ENCODE results near the gene NFU1.
"Not testable (repeated sequence)": the region's sequence is repeated elsewhere in the genome, so short reads cannot be mapped to it uniquely, and the experiment has no call there.

The NFU1 gene

DNA sequence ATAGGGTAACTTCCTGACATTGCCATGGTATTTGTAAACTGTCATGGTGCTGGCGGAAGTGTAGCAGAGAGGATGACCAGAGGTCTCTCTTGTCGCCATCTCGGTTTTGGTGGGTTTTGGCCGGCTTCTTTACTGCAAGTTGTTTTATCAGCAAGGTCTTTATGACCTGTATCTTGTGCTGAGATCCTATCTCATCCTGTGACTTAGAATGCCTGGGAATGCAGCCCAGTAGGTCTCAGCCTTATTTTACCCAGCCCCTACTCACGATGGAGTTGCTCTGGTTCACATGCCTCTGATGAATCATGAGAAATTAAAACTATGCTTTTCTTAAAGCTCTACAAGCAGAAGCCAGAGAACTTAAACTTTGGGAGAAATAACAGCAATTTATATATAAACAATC lies 12.7 kb upstream of the NFU1 start:
- H3K9me3 ChIP-seq (ENCODE audit: low read length): no peaks in the 10 kb centered on the region
- no peaks in the 10 kb centered on the region for H3K4me1 ChIP-seq (ENCODE audit: insufficient read depth, low read length)
- H3K4me3 ChIP-seq (ENCODE audit: low read depth in 1 of 2, low read length in 2 of 2): no peak overlapping the region
- no peak overlapping the region for H3K9ac ChIP-seq (ENCODE audit: low read length)
- H3K36me3 ChIP-seq (ENCODE audit: insufficient read depth, low read length): no peaks in the 10 kb centered on the region
- no peaks in the 10 kb centered on the region for H3K27me3 ChIP-seq (ENCODE audit: control insufficient read depth in 1 of 2, insufficient read depth in 2 of 2, low read length in 2 of 2)
- H3K27ac ChIP-seq (ENCODE audit: low read depth, low read length): no peak overlapping the region

- not testable (repeated sequence) for H3K36me3 ChIP-seq (ENCODE audit: insufficient read depth, low read length); H3K9me3 ChIP-seq (ENCODE audit: low read length); H3K9ac ChIP-seq (ENCODE audit: low read length); H3K4me1 ChIP-seq (ENCODE audit: insufficient read depth, low read length); H3K27ac ChIP-seq (ENCODE audit: low read depth, low read length); H3K27me3 ChIP-seq (ENCODE audit: control insufficient read depth in 1 of 2, insufficient read depth in 2 of 2, low read length in 2 of 2); H3K4me3 ChIP-seq (ENCODE audit: low read depth in 1 of 2, low read length in 2 of 2)
Observed at GRCh38 chr2:69443673-69444072, 6.4 kb upstream of the NFU1 start.

- H3K4me1 ChIP-seq (ENCODE audit: insufficient read depth, low read length): peaks cover 22% of the 10 kb centered on the region
- H3K36me3 ChIP-seq (ENCODE audit: insufficient read depth, low read length); H3K9me3 ChIP-seq (ENCODE audit: low read length); H3K4me3 ChIP-seq (ENCODE audit: low read depth in 1 of 2, low read length in 2 of 2); H3K9ac ChIP-seq (ENCODE audit: low read length); H3K27ac ChIP-seq (ENCODE audit: low read depth, low read length); H3K27me3 ChIP-seq (ENCODE audit: control insufficient read depth in 1 of 2, insufficient read depth in 2 of 2, low read length in 2 of 2): not testable (repeated sequence)
Observed at GRCh38 chr2:69439499-69439898, 2.3 kb upstream of the NFU1 start.

DNA sequence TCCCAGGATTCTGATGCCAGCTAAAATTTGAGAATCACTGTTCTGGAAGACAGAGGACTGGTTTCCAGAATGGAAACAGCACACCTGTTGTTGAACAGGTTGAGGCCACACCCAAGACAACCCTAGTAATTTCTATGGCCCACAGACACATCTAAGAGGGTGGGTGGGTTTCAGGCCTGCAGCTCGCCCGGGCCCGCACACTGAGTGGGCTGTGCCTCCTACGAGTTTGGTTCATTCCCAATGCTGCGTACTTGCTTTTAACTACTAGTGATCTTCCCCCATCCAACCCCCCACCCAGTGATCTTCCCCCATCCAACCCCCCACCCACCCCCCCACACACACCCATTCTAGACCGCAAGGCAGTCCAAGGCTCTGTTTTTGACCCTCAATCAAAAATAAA lies 1.3 kb upstream of the NFU1 start:
- H3K9ac ChIP-seq (ENCODE audit: low read length): no peak overlapping the region
- H3K27me3 ChIP-seq (ENCODE audit: control insufficient read depth in 1 of 2, insufficient read depth in 2 of 2, low read length in 2 of 2): no peaks in the 10 kb centered on the region
- H3K27ac ChIP-seq (ENCODE audit: low read depth, low read length): peak overlapping the region; percentile 93
- H3K4me3 ChIP-seq (ENCODE audit: low read depth in 1 of 2, low read length in 2 of 2): peak overlapping the region; percentile 22 to 86
- H3K4me1 ChIP-seq (ENCODE audit: insufficient read depth, low read length): peaks cover 22% of the 10 kb centered on the region
- H3K9me3 ChIP-seq (ENCODE audit: low read length): no peaks in the 10 kb centered on the region
- H3K36me3 ChIP-seq (ENCODE audit: insufficient read depth, low read length): no peaks in the 10 kb centered on the region

GRCh38 chr2:69437751-69438154 lies 518 bp upstream of the NFU1 start:
- H3K9ac ChIP-seq (ENCODE audit: low read length): peak overlapping the region; percentile 69
- peak overlapping the region; percentile 93 for H3K27ac ChIP-seq (ENCODE audit: low read depth, low read length)
- no peaks in the 10 kb centered on the region for H3K36me3 ChIP-seq (ENCODE audit: insufficient read depth, low read length)
- no peaks in the 10 kb centered on the region for H3K9me3 ChIP-seq (ENCODE audit: low read length)
- no peaks in the 10 kb centered on the region for H3K27me3 ChIP-seq (ENCODE audit: control insufficient read depth in 1 of 2, insufficient read depth in 2 of 2, low read length in 2 of 2)
- peak overlapping the region; percentile 72 to 86 for H3K4me3 ChIP-seq (ENCODE audit: low read depth in 1 of 2, low read length in 2 of 2)
- H3K4me1 ChIP-seq (ENCODE audit: insufficient read depth, low read length): peaks cover 22% of the 10 kb centered on the region

GRCh38 chr2:69436596-69436937 lies 668 bp downstream of the NFU1 start:
- Histone ChIP-seq H3K27ac (ENCODE audit: low read depth, low read length) (peak overlapping the region; percentile 93), H3K9ac (ENCODE audit: low read length) (peak overlapping the region; percentile 92), H3K4me1 (ENCODE audit: insufficient read depth, low read length) (peaks cover 22% of the 10 kb centered on the region), H3K36me3 (ENCODE audit: insufficient read depth, low read length) (no peaks in the 10 kb centered on the region), H3K27me3 (ENCODE audit: control insufficient read depth in 1 of 2, insufficient read depth in 2 of 2, low read length in 2 of 2) (no peaks in the 10 kb centered on the region), H3K9me3 (ENCODE audit: low read length) (no peaks in the 10 kb centered on the region), H3K4me3 (ENCODE audit: low read depth in 1 of 2, low read length in 2 of 2) (peak overlapping the region; percentile 72 to 86)

GRCh38 chr2:69434753-69435152 lies 2.5 kb downstream of the NFU1 start:
- Histone ChIP-seq H3K36me3 (ENCODE audit: insufficient read depth, low read length) (peaks cover 12% of the 10 kb centered on the region), H3K27me3 (ENCODE audit: control insufficient read depth in 1 of 2, insufficient read depth in 2 of 2, low read length in 2 of 2) (no peaks in the 10 kb centered on the region), H3K4me3 (ENCODE audit: low read depth in 1 of 2, low read length in 2 of 2) (no peak overlapping the region), H3K27ac (ENCODE audit: low read depth, low read length) (no peak overlapping the region), H3K9me3 (ENCODE audit: low read length) (no peaks in the 10 kb centered on the region), H3K9ac (ENCODE audit: low read length) (no peak overlapping the region), H3K4me1 (ENCODE audit: insufficient read depth, low read length) (peaks cover 22% of the 10 kb centered on the region)

DNA sequence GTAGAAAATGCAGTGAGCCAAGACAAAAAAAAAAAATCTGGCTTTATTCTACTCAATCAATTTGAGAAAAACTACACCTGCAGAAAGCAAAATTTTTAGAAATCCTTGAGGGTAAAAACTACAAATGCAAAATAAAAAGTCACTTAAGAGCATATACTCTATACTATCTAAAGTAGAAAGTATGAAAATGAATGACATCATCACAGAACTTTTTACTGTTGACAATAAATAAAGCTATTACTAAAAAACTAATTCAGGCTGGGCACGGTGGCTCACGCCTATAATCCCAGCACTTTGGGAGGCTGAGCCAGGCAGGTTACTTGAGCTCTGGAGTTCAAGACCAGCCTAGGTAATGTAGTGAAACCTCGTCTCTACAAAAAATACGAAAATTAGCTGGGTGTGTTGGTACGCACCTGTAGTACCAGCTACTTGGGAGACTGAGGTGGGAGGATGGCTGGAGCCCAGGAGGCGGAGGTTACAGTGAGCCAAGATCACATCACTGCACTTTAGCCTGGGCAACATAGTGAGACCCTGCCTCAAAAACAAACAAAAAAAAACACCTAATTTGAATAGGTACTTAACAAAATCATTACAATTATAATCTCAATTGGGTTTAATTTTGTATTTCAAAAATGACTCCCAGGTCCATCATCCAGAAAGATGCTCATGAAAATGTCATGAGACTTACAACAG lies 7.6 kb downstream of the NFU1 start:
- no peaks in the 10 kb centered on the region for H3K4me1 ChIP-seq (ENCODE audit: insufficient read depth, low read length)
- no peak overlapping the region for H3K27ac ChIP-seq (ENCODE audit: low read depth, low read length)
- H3K9me3 ChIP-seq (ENCODE audit: low read length): no peaks in the 10 kb centered on the region
- no peaks in the 10 kb centered on the region for H3K27me3 ChIP-seq (ENCODE audit: control insufficient read depth in 1 of 2, insufficient read depth in 2 of 2, low read length in 2 of 2)
- peaks cover 37% of the 10 kb centered on the region for H3K36me3 ChIP-seq (ENCODE audit: insufficient read depth, low read length)
- H3K9ac ChIP-seq (ENCODE audit: low read length): no peak overlapping the region
- no peak overlapping the region for H3K4me3 ChIP-seq (ENCODE audit: low read depth in 1 of 2, low read length in 2 of 2)

GRCh38 chr2:69428981-69429380 lies 8.3 kb downstream of the NFU1 start:
- H3K9ac ChIP-seq (ENCODE audit: low read length): no peak overlapping the region
- H3K9me3 ChIP-seq (ENCODE audit: low read length): no peaks in the 10 kb centered on the region
- no peak overlapping the region for H3K4me3 ChIP-seq (ENCODE audit: low read depth in 1 of 2, low read length in 2 of 2)
- H3K4me1 ChIP-seq (ENCODE audit: insufficient read depth, low read length): no peaks in the 10 kb centered on the region
- H3K36me3 ChIP-seq (ENCODE audit: insufficient read depth, low read length): peaks cover 37% of the 10 kb centered on the region
- no peak overlapping the region for H3K27ac ChIP-seq (ENCODE audit: low read depth, low read length)
- no peaks in the 10 kb centered on the region for H3K27me3 ChIP-seq (ENCODE audit: control insufficient read depth in 1 of 2, insufficient read depth in 2 of 2, low read length in 2 of 2)

DNA sequence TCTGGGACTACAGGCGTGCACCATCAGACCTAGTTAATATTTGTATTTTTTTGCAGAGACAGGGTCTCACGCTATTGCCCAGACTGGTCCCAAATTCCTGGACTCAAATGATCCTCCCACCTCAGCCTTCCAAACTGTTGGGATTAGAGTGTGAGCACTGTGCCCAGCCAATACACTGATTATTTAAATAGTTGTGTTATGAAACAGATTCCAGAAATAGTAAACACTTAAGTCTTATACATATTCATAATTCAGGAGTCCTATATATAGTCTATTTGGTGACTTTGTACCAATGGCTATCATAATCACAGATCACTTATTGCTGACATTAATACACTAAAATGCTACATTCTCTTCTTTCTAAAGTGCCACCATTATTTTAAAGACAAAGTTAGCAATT lies 12.8 kb downstream of the NFU1 start:
- Histone ChIP-seq H3K36me3 (ENCODE audit: insufficient read depth, low read length) (peaks cover 21% of the 10 kb centered on the region), H3K4me3 (ENCODE audit: low read depth in 1 of 2, low read length in 2 of 2) (no peak overlapping the region), H3K27ac (ENCODE audit: low read depth, low read length) (no peak overlapping the region), H3K27me3 (ENCODE audit: control insufficient read depth in 1 of 2, insufficient read depth in 2 of 2, low read length in 2 of 2) (no peaks in the 10 kb centered on the region), H3K9ac (ENCODE audit: low read length) (no peak overlapping the region), H3K9me3 (ENCODE audit: low read length) (no peaks in the 10 kb centered on the region), H3K4me1 (ENCODE audit: insufficient read depth, low read length) (no peaks in the 10 kb centered on the region)

- Histone ChIP-seq H3K27me3 (ENCODE audit: control insufficient read depth in 1 of 2, insufficient read depth in 2 of 2, low read length in 2 of 2) (no peaks in the 10 kb centered on the region), H3K4me3 (ENCODE audit: low read depth in 1 of 2, low read length in 2 of 2) (no peak overlapping the region), H3K4me1 (ENCODE audit: insufficient read depth, low read length) (no peaks in the 10 kb centered on the region), H3K36me3 (ENCODE audit: insufficient read depth, low read length) (peaks cover 14% of the 10 kb centered on the region), H3K9me3 (ENCODE audit: low read length) (no peaks in the 10 kb centered on the region), H3K9ac (ENCODE audit: low read length) (no peak overlapping the region), H3K27ac (ENCODE audit: low read depth, low read length) (no peak overlapping the region)
Observed at GRCh38 chr2:69422198-69422597, 15.0 kb downstream of the NFU1 start.

GRCh38 chr2:69419111-69419510 lies 18.1 kb downstream of the NFU1 start:
- H3K27ac ChIP-seq (ENCODE audit: low read depth, low read length); H3K27me3 ChIP-seq (ENCODE audit: control insufficient read depth in 1 of 2, insufficient read depth in 2 of 2, low read length in 2 of 2); H3K9ac ChIP-seq (ENCODE audit: low read length); H3K9me3 ChIP-seq (ENCODE audit: low read length); H3K4me3 ChIP-seq (ENCODE audit: low read depth in 1 of 2, low read length in 2 of 2); H3K4me1 ChIP-seq (ENCODE audit: insufficient read depth, low read length): not testable (repeated sequence)
- H3K36me3 ChIP-seq (ENCODE audit: insufficient read depth, low read length): peaks cover 21% of the 10 kb centered on the region

Measured in muscle layer of colon (tissue), 2 donors.